Neural progenitor cell (in vitro differentiated cells): ENCODE results near the gene ACOT6. TPM values are rescaled to one million over a fixed set of nuclear protein-coding genes. Genes with fewer than 3 reads are reported as not detected.

Experiments
- DNase-seq: peaks from one replicate; pipeline ENCODE4 v3.0.0-alpha.2; 2016; ENCODE audit warnings: low spot score
- H2AFZ ChIP-seq: fragments of 200-600 bp; sonication (generic); replicated peaks from 2 replicates; pipeline ENCODE4 v1.6.1; 2016; ENCODE audit warnings: antibody characterized with exemption
- H3F3A ChIP-seq: fragments of 200-600 bp; sonication (generic); 2 replicates; pipeline ENCODE4 v1.6.1; 2016; ENCODE audit warnings: antibody characterized with exemption, low read depth
- H3K27ac ChIP-seq: fragments of 200-600 bp; sonication (generic); 2 replicates; pipeline ENCODE4 v1.5.1; 2016; ENCODE audit warnings: mild to moderate bottlenecking
- H3K27me3 ChIP-seq: fragments of 200-600 bp; sonication (generic); 2 replicates; pipeline ENCODE4 v1.6.1; 2016; ENCODE audit warnings: mild to moderate bottlenecking, moderate library complexity
- H3K36me3 ChIP-seq: fragments of 200-600 bp; sonication (generic); 2 replicates; pipeline ENCODE4 v1.5.1; 2016
- H3K4me1 ChIP-seq: fragments of 200-600 bp; sonication (generic); 2 replicates; pipeline ENCODE4 v1.6.1; 2016; ENCODE audit warnings: mixed run types
- H3K4me2 ChIP-seq: fragments of 200-600 bp; sonication (generic); 2 replicates; pipeline ENCODE4 v1.6.1; 2016
- H3K4me3 ChIP-seq: fragments of 200-600 bp; sonication (generic); 2 replicates; pipeline ENCODE4 v1.5.1; 2016
- H3K79me2 ChIP-seq: fragments of 200-600 bp; sonication (generic); 2 replicates; pipeline ENCODE4 v1.6.1; 2016; ENCODE audit warnings: low read depth
- H3K9ac ChIP-seq: fragments of 200-600 bp; sonication (generic); 2 replicates; pipeline ENCODE4 v1.6.1; 2016
- H3K9me3 ChIP-seq: fragments of 200-600 bp; sonication (generic); 2 replicates; pipeline ENCODE4 v1.5.1; 2016; ENCODE audit warnings: low read depth
- H4K20me1 ChIP-seq: fragments of 200-600 bp; sonication (generic); 2 replicates; pipeline ENCODE4 v1.6.1; 2016; ENCODE audit warnings: low read depth
- H3K27ac Mint-ChIP-seq: 3 replicates; pipeline ENCODE4 v1.8.0; 2021; ENCODE audit warnings: mixed read lengths
- H3K27me3 Mint-ChIP-seq: 2 replicates; pipeline ENCODE4 v1.8.0; 2022; ENCODE audit warnings: low read depth, mild to moderate bottlenecking, inconsistent platforms, moderate library complexity, mixed read lengths; ENCODE audit not compliant: insufficient read depth
- H3K36me3 Mint-ChIP-seq: 3 replicates; pipeline ENCODE4 v1.8.0; 2021; ENCODE audit warnings: mixed read lengths
- H3K4me1 Mint-ChIP-seq: 3 replicates; pipeline ENCODE4 v1.8.0; 2021; ENCODE audit warnings: mixed read lengths
- H3K4me3 Mint-ChIP-seq: 3 replicates; pipeline ENCODE4 v1.8.0; 2021; ENCODE audit warnings: mild to moderate bottlenecking, moderate library complexity, mixed read lengths
- H3K9me3 Mint-ChIP-seq: 3 replicates; pipeline ENCODE4 v1.8.0; 2020; ENCODE audit warnings: mixed read lengths
- EZH2 ChIP-seq: fragments of 200-600 bp; sonication (generic); IDR thresholded peaks from 2 replicates; pipeline ENCODE4 v1.6.1; 2017; ENCODE audit warnings: antibody characterized with exemption, mild to moderate bottlenecking, moderate library complexity
- EZH2phosphoT487 ChIP-seq: fragments of 200-600 bp; sonication (generic); IDR thresholded peaks from 2 replicates; pipeline ENCODE4 v1.6.1; 2017; ENCODE audit warnings: antibody characterized with exemption
- total RNA-seq: library from RNA; depleted of rRNA; stranded (reverse); fragments of >200 nt; gene quantifications from 2 replicates; pipeline ENCODE4 v1.2.3, GENCODE V29; 2015; ENCODE audit warnings: low replicate concordance
- TF ChIP-seq, protein P1 (sequence below): fragments of 200-600 bp; sonication (generic); IDR thresholded peaks from 2 replicates; pipeline ENCODE4 v1.5.1; 2017; ENCODE audit warnings: antibody characterized with exemption, mild to moderate bottlenecking

Gene ACOT6
- total RNA-seq, 1 donor from 2014 or later: not detected

DNA sequence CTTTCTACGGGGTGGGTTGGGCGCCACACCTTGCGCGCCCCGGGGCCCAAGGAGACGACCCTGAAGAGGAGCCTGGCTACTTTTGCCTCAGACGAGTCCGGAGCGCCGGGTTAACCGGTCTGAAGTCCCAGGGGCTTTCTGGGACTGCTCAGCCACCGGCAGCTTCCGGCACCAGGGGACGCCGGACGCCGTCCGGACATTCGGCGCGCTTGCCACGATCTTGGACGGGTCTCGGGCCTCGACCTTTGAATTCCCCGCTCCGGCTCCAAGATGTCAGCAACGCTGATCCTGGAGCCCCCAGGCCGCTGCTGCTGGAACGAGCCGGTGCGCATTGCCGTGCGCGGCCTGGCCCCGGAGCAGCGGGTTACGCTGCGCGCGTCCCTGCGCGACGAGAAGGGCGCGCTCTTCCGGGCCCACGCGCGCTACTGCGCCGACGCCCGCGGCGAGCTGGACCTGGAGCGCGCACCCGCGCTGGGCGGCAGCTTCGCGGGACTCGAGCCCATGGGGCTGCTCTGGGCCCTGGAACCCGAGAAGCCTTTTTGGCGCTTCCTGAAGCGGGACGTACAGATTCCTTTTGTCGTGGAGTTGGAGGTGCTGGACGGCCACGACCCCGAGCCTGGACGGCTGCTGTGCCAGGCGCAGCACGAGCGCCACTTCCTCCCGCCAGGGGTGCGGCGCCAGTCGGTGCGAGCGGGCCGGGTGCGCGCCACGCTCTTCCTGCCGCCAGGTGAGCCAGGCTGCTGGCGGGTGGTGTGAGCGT lies 20.4 kb upstream of the ACOT6 start, which contains the start of gene ACOT4:
Gene ACOT4, plus strand, starts transcription at position 184 of the 760 bp plus-strand sequence. Its CDS starts 87 bp downstream, at position 271.
- peak within 1 kb of the TSS; percentile 98 for H2AFZ ChIP-seq
- DNase-seq: peak; percentile 50
- H3K79me2 ChIP-seq: no peaks in the 10 kb centered on the region
- Mint-ChIP-seq H3K9me3 (peaks cover 8% of the 10 kb centered on the region), H3K27me3 (peaks cover 28% of the 10 kb centered on the region), H3K4me3 (peak within 1 kb of the TSS; percentile 73), H3K27ac (no peak within 1 kb of the TSS), H3K4me1 (no peaks in the 10 kb centered on the region), H3K36me3 (no peaks in the 10 kb centered on the region)
- H3K4me1 ChIP-seq: no peaks in the 10 kb centered on the region
- peak; percentile 73 for TF ChIP-seq EZH2
- TF ChIP-seq, protein P1, sequence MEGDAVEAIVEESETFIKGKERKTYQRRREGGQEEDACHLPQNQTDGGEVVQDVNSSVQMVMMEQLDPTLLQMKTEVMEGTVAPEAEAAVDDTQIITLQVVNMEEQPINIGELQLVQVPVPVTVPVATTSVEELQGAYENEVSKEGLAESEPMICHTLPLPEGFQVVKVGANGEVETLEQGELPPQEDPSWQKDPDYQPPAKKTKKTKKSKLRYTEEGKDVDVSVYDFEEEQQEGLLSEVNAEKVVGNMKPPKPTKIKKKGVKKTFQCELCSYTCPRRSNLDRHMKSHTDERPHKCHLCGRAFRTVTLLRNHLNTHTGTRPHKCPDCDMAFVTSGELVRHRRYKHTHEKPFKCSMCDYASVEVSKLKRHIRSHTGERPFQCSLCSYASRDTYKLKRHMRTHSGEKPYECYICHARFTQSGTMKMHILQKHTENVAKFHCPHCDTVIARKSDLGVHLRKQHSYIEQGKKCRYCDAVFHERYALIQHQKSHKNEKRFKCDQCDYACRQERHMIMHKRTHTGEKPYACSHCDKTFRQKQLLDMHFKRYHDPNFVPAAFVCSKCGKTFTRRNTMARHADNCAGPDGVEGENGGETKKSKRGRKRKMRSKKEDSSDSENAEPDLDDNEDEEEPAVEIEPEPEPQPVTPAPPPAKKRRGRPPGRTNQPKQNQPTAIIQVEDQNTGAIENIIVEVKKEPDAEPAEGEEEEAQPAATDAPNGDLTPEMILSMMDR: no peak
- H3K9ac ChIP-seq: no peak within 1 kb of the TSS
- peak within 1 kb of the TSS; percentile 47 for H3K4me3 ChIP-seq
- H4K20me1 ChIP-seq: no peaks in the 10 kb centered on the region
- H3F3A ChIP-seq: no peaks in the 10 kb centered on the region
- no peak within 1 kb of the TSS for H3K27ac ChIP-seq
- H3K9me3 ChIP-seq: no peaks in the 10 kb centered on the region
- H3K27me3 ChIP-seq: peaks cover 31% of the 10 kb centered on the region
- peak within 1 kb of the TSS; percentile 71 for H3K4me2 ChIP-seq
- H3K36me3 ChIP-seq: no peaks in the 10 kb centered on the region

DNA sequence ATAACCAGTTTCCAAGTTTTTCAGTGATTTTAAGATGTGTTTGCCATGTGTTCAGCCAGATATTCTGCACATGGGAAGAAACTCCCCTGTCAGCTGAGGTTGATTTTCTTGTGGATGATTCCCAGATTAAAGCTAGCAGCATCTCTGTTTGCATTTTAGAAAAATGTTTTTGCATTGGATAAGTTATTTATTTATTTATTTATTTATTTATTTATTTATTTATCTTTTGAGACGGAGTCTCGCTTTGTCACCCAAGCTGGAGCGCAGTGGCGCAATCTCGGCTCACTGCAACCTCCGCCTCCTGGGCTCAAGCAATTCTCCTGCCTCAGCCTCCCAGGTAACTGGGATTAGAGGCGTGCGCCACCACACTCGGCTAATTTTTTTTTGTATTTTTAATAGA lies 17.8 kb upstream of the ACOT6 start:
- no peaks in the 10 kb centered on the region for H3K4me1 ChIP-seq
- peaks cover 31% of the 10 kb centered on the region for H3K27me3 ChIP-seq
- Mint-ChIP-seq H3K9me3 (peaks cover 7% of the 10 kb centered on the region), H3K4me1 (no peaks in the 10 kb centered on the region), H3K4me3 (no peak overlapping the region), H3K36me3 (no peaks in the 10 kb centered on the region), H3K27ac (no peak overlapping the region), H3K27me3 (peaks cover 27% of the 10 kb centered on the region)
- TF ChIP-seq, protein P1: no peak
- no peak for TF ChIP-seq EZH2phosphoT487
- TF ChIP-seq EZH2: no peak
- no peak for DNase-seq
- H3F3A ChIP-seq: no peaks in the 10 kb centered on the region
- no peak overlapping the region for H3K27ac ChIP-seq
- H3K4me2 ChIP-seq: no peak overlapping the region
- H3K36me3 ChIP-seq: no peaks in the 10 kb centered on the region
- no peak overlapping the region for H2AFZ ChIP-seq
- H3K79me2 ChIP-seq: no peaks in the 10 kb centered on the region
- H4K20me1 ChIP-seq: no peaks in the 10 kb centered on the region
- no peaks in the 10 kb centered on the region for H3K9me3 ChIP-seq
- no peak overlapping the region for H3K4me3 ChIP-seq
- H3K9ac ChIP-seq: no peak overlapping the region

DNA sequence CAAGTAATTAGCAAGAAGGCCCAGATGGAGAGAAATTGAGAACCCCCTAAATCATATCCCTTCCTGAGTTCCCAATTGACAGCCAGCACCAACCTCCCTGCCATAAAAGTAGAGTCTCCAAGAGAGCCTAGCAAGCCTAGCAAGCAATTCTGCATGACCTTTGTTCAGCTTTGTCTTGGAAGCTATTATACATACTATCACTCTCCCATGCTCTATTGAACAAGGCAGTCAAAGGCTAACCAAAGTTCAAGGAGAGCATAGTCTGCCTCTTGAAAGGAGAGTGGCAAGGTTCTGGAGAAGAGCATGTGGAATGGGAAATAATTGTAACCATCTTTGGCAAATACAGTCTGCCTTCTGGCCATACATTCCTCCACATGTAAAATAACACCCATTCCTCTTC lies 12.8 kb upstream of the ACOT6 start:
- H3K4me1 Mint-ChIP-seq: peaks cover 8% of the 10 kb centered on the region

More for the DNA sequence above, 12.8 kb upstream of the ACOT6 start:
- Histone ChIP-seq H3K79me2 (no peaks in the 10 kb centered on the region), H3K4me2 (no peak overlapping the region), H3K9ac (no peak overlapping the region), H3K27me3 (no peaks in the 10 kb centered on the region), H4K20me1 (no peaks in the 10 kb centered on the region), H3K27ac (no peak overlapping the region), H3K4me3 (no peak overlapping the region), H3K9me3 (no peaks in the 10 kb centered on the region), H2AFZ (no peak overlapping the region), H3F3A (no peaks in the 10 kb centered on the region), H3K4me1 (no peaks in the 10 kb centered on the region), H3K36me3 (no peaks in the 10 kb centered on the region)
- DNase-seq: no peak
- H3K36me3 Mint-ChIP-seq: no peaks in the 10 kb centered on the region
- no peak overlapping the region for H3K27ac Mint-ChIP-seq
- H3K27me3 Mint-ChIP-seq: peaks cover 2% of the 10 kb centered on the region
- TF ChIP-seq EZH2 (no peak), EZH2phosphoT487 (no peak)
- TF ChIP-seq, protein P1: no peak
- H3K4me3 Mint-ChIP-seq: no peak overlapping the region
- H3K9me3 Mint-ChIP-seq: no peaks in the 10 kb centered on the region
